Epithelial cell of esophagus (primary cell): ENCODE results near the gene PRPF40A.
A peak's percentile ranks its signal among the peaks of the same experiment; 100 is the strongest.

Source experiments
- DNase-seq: peaks from one replicate; pipeline ENCODE4 v3.0.0; 2010; ENCODE audit warnings: low read depth
- H3K4me3 ChIP-seq: 2 replicates; pipeline ENCODE4 v1.5.1; 2011; ENCODE audit warnings: mild to moderate bottlenecking, low read length, control low read depth
- CTCF ChIP-seq: IDR thresholded peaks from 2 replicates; pipeline ENCODE4 v1.5.1; 2011; ENCODE audit warnings: low read depth, mild to moderate bottlenecking, low read length, control low read depth, inconsistent platforms; ENCODE audit not compliant: insufficient read depth; ENCODE audit errors: missing control alignments

PRPF40A gene

DNA sequence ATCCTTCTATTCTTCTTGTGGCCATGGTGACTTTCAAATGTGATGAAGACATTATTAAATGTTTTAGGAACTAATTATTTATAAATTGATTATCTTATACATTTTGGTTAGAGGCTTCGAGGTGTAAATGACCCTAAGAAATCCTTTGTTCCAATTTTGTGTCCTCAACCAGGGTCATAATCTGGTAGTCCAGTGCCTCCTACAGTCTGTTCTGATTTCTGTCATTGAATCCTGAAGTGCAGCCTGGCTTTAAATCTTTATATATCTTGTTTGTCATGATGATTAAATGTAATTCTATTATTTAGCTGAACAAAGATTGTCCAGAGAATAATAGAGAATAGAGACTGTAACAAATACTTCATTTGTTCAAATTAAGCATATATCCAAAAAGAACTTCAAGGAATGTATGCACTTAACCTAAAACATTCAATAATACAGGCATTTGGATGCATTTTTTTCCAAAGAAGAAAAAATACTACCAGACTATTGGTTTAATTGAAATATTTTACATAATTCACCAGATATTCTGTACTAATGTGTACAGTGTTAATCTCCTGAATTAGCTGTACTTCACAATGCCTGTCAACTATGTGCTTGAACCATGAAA is 89.8 kb downstream of the PRPF40A start:
- TF ChIP-seq CTCF: peak; percentile 61
- DNase-seq: peak; percentile 30

DNA sequence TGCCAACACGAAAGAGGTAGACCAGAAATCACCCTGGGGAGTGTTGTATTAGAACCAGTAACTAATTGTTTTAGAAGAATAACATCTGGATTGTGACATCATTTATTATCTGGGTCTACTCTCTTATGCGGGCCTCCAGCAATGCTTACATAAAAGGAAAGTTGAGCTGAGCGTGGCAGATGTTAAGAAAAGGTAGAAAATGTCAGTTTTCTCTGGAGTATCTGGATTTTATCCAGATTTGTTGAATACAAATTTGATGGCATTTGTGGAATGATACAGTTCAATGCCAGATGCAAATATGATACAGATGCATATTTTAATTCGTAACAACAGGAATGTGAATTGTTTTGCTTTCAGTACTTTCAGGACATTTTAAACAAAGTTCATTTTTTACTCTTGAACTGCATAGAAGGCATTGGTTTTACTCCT is 90.3 kb downstream of the PRPF40A start:
- no peak overlapping the region for H3K4me3 ChIP-seq
- no peak for DNase-seq
- no peak for TF ChIP-seq CTCF

More for the DNA sequence above, 89.8 kb downstream of the PRPF40A start:
- no peak overlapping the region for H3K4me3 ChIP-seq

DNA sequence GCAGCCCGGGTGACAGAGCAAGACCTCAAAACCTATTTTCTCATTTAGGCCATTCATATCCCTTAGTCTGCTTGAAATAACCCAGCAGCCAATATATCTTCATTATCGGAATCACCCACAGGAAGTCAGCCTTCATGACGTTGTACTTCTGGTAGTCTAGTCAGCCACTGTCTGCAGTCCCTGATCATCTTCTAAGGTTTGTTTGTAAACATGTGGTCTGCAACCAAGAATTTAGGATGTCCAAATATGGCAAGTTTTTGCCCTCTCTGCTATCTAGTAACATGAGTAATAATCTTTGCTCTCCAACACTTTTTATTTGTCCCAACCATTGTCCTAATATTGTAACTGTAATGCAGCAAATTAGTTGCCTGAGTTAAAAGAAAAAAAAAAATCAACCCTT is 92.5 kb downstream of the PRPF40A start:
- no peak for DNase-seq
- TF ChIP-seq CTCF: no peak
- H3K4me3 ChIP-seq: no peak overlapping the region

GRCh38 chr2:152623775-152624174 is 93.5 kb downstream of the PRPF40A start:
- H3K4me3 ChIP-seq: no peak overlapping the region
- no peak for TF ChIP-seq CTCF
- no peak for DNase-seq

- DNase-seq: no peak
- TF ChIP-seq CTCF: no peak
- H3K4me3 ChIP-seq: no peak overlapping the region
These were observed 94.1 kb downstream of the PRPF40A start for GRCh38 chr2:152623076-152623740.

- no peak for DNase-seq
- H3K4me3 ChIP-seq: no peak overlapping the region
- no peak for TF ChIP-seq CTCF
These were observed 95.0 kb downstream of the PRPF40A start for GRCh38 chr2:152622219-152622618.

GRCh38 chr2:152620985-152621384 is 96.3 kb downstream of the PRPF40A start:
- no peak for DNase-seq
- no peak for TF ChIP-seq CTCF
- no peak overlapping the region for H3K4me3 ChIP-seq
